A549 (cell line): ENCODE results near the gene LRRC19. TPM values are rescaled to one million over a fixed set of nuclear protein-coding genes. Genes with fewer than 3 reads are reported as not detected.

ENCODE experiments used
- ATAC-seq, 2 experiments: fragments of 200-7000 bp in 1 of 2; fragments of >200 bp in 1 of 2; cut with Nextera tagmentation in 1 of 2; cut with Tn5 transposase in 1 of 2; 3 replicates each; pipeline versions ENCODE4 v1.8.0 to v1.9.1; 2018 to 2020; ENCODE audit warnings: mild to moderate bottlenecking in 1 of 2, moderate library complexity in 1 of 2
- CTCF ChIA-PET: fragments of 300-600 bp; sonication (Branson Sonifier 250); formaldehyde crosslinking; extraction: SDS; loops from one replicate; lab custom pipeline; 2021; ENCODE audit warnings: antibody characterized with exemption, inconsistent platforms; lab: Yijun Ruan, JAX
- POLR2A ChIA-PET: fragments of 350-600 bp; formaldehyde crosslinking; extraction: SDS; loops from one replicate; lab custom pipeline; 2021; ENCODE audit warnings: antibody characterized with exemption, inconsistent platforms; lab: Yijun Ruan, JAX
- DNase-seq, 2 experiments: peaks; one replicate each; pipeline versions ENCODE4 v3.0.0 to v3.0.0-alpha.2; 2011 to 2016; ENCODE audit warnings: low read depth in 1 of 2, low spot score in 1 of 2
- FAIRE-seq: peaks from 2 replicates; lab custom pipeline; 2011; peaks lifted over from hg19 to GRCh38; lab: Jason Lieb, UNC
- H3K27ac ChIP-seq, 2 experiments: fragments of >200 bp; sonication (Bioruptor Twin); formaldehyde crosslinking; 3 replicates each; pipeline ENCODE4 v1.5.1; 2016 to 2017
- H3K4me1 ChIP-seq: fragments of >200 bp; sonication (Bioruptor Twin); formaldehyde crosslinking; 3 replicates; pipeline ENCODE4 v1.6.1; 2016
- H3K4me2 ChIP-seq: fragments of >200 bp; sonication (Bioruptor Twin); formaldehyde crosslinking; 3 replicates; pipeline ENCODE4 v1.6.1; 2016
- H3K4me3 ChIP-seq: fragments of >200 bp; sonication (Bioruptor Twin); formaldehyde crosslinking; 3 replicates; pipeline ENCODE4 v1.5.1; 2016
- H3K9me3 ChIP-seq: fragments of >200 bp; sonication (Bioruptor Twin); formaldehyde crosslinking; 3 replicates; pipeline ENCODE4 v1.6.1; 2016
- BCL3 ChIP-seq: fragments of >200 bp; sonication (Bioruptor Twin); formaldehyde crosslinking; IDR thresholded peaks from 3 replicates; pipeline ENCODE4 v1.6.1; 2016
- CBX2 ChIP-seq: fragments of 200-600 bp; sonication (generic); IDR thresholded peaks from 2 replicates; pipeline ENCODE4 v1.6.1; 2016; ENCODE audit warnings: low read depth, mild to moderate bottlenecking, borderline replicate concordance
- CBX8 ChIP-seq: fragments of 200-600 bp; sonication (generic); IDR thresholded peaks from 2 replicates; pipeline ENCODE4 v1.6.1; 2016
- CHD4 ChIP-seq: fragments of 200-600 bp; sonication (generic); IDR thresholded peaks from 2 replicates; pipeline ENCODE4 v1.6.1; 2016; ENCODE audit warnings: antibody characterized with exemption, mild to moderate bottlenecking, borderline replicate concordance
- CTCF ChIP-seq: fragments of >200 bp; sonication (Bioruptor Twin); formaldehyde crosslinking; IDR thresholded peaks from 3 replicates; pipeline ENCODE4 v1.5.1; 2016
- E2F6 ChIP-seq: IDR thresholded peaks from 2 replicates; pipeline ENCODE4 v1.6.1; 2012; ENCODE audit warnings: low read depth, borderline replicate concordance
- EHMT2 ChIP-seq: fragments of 200-600 bp; sonication (generic); IDR thresholded peaks from 2 replicates; pipeline ENCODE4 v1.6.1; 2016; ENCODE audit warnings: antibody characterized with exemption, low read depth, mild to moderate bottlenecking, moderate library complexity
- EP300 ChIP-seq, 2 experiments: fragments of >200 bp; sonication (Bioruptor Twin); formaldehyde crosslinking; IDR thresholded peaks; 2 replicates in 1 of 2; 3 replicates in 1 of 2; pipeline ENCODE4 v1.6.1; 2016 to 2017
- HES2 ChIP-seq: fragments of >200 bp; sonication (Bioruptor Twin); formaldehyde crosslinking; IDR thresholded peaks from 2 replicates; pipeline ENCODE4 v1.6.1; 2016
- HMGXB4 ChIP-seq: fragments of 250-450 bp; sonication (Bioruptor Pico); IDR thresholded peaks from 2 replicates; pipeline ENCODE4 v1.5.0; 2021; ENCODE audit warnings: mild to moderate bottlenecking, moderate library complexity, borderline replicate concordance
- HOXA7 ChIP-seq: fragments of 250-450 bp; sonication (Bioruptor Pico); IDR thresholded peaks from 2 replicates; pipeline ENCODE4 v1.5.0; 2020; ENCODE audit warnings: mild to moderate bottlenecking, moderate library complexity
- HOXB13 ChIP-seq: fragments of 250-450 bp; sonication (Bioruptor Pico); IDR thresholded peaks from 2 replicates; pipeline ENCODE4 v1.5.0; 2020; ENCODE audit warnings: low read depth, mild to moderate bottlenecking, moderate library complexity
- JUNB ChIP-seq: fragments of >200 bp; sonication (Bioruptor Twin); formaldehyde crosslinking; IDR thresholded peaks from 2 replicates; pipeline ENCODE4 v1.6.1; 2016
- KDM5A ChIP-seq: fragments of 200-600 bp; sonication (generic); IDR thresholded peaks from 2 replicates; pipeline ENCODE4 v1.6.1; 2016; ENCODE audit warnings: antibody characterized with exemption, mild to moderate bottlenecking
- MYC ChIP-seq: IDR thresholded peaks from 2 replicates; pipeline ENCODE4 v1.6.1; 2012; ENCODE audit warnings: mild to moderate bottlenecking, inconsistent platforms, low read length, improper control_type of control experiment, borderline replicate concordance
- NFE2L2 ChIP-seq: fragments of 150-350 bp; conservative IDR thresholded peaks from 2 replicates; pipeline ENCODE4 v1.6.1; 2014; ENCODE audit warnings: low read length
- PHF8 ChIP-seq: fragments of 200-600 bp; sonication (generic); IDR thresholded peaks from 2 replicates; pipeline ENCODE4 v1.6.1; 2016; ENCODE audit warnings: low read depth, mild to moderate bottlenecking, antibody characterized with exemption, moderate library complexity, borderline replicate concordance
- POLR2A ChIP-seq: IDR thresholded peaks from 2 replicates; pipeline ENCODE4 v1.6.1; 2012; ENCODE audit warnings: mild to moderate bottlenecking, low read length
- RAD21 ChIP-seq, 2 experiments: fragments of >200 bp in 1 of 2; sonication (Bioruptor Twin) in 1 of 2; formaldehyde crosslinking in 1 of 2; IDR thresholded peaks in 1 of 2; conservative IDR thresholded peaks in 1 of 2; 2 replicates in 1 of 2; 3 replicates in 1 of 2; pipeline ENCODE4 v1.6.1; 2012 to 2018; ENCODE audit warnings: inconsistent platforms in 1 of 2
- REST ChIP-seq: fragments of 200-600 bp; sonication (generic); IDR thresholded peaks from 2 replicates; pipeline ENCODE4 v1.6.1; 2016; ENCODE audit warnings: antibody characterized with exemption, mild to moderate bottlenecking, moderate library complexity
- RNF2 ChIP-seq: fragments of 200-600 bp; sonication (generic); IDR thresholded peaks from 2 replicates; pipeline ENCODE4 v1.6.1; 2016; ENCODE audit warnings: low read depth, mild to moderate bottlenecking, antibody characterized with exemption, moderate library complexity, borderline replicate concordance
- SMC3 ChIP-seq: fragments of >200 bp; sonication (Bioruptor Twin); formaldehyde crosslinking; IDR thresholded peaks from 3 replicates; pipeline ENCODE4 v1.6.1; 2018; ENCODE audit warnings: inconsistent platforms
- TFCP2L1 ChIP-seq: fragments of 250-450 bp; sonication (Bioruptor Pico); IDR thresholded peaks from 2 replicates; pipeline ENCODE4 v1.5.0; 2021; ENCODE audit warnings: mild to moderate bottlenecking
- ZFP36 ChIP-seq: fragments of 450-650 bp; IDR thresholded peaks from 2 replicates; pipeline ENCODE4 v1.6.1; 2014; ENCODE audit warnings: borderline replicate concordance; ENCODE audit not compliant: partially characterized antibody
- ZSCAN20 ChIP-seq: fragments of 250-450 bp; sonication (Bioruptor Pico); IDR thresholded peaks from 2 replicates; pipeline ENCODE4 v1.8.0; 2022; ENCODE audit warnings: mild to moderate bottlenecking, moderate library complexity
- WGBS: methylation state at CpG from one replicate; pipeline ENCODE4 v1.1.6; 2017; ENCODE audit errors: missing lambda C conversion rate; 5-methylcytosine and 5-hydroxymethylcytosine counted together
- polyA plus RNA-seq, 4 experiments: library from polyadenylated mRNA; depleted of rRNA in 3 of 4; stranded (reverse); fragments of >200 nt; fragmentation: RNase III in 1 of 4; extraction: RNeasy Plus Mini Kit Qiagen cat#74134 plus additional on column Dnase treatment in 1 of 4; gene quantifications; 2 replicates in 3 of 4; 3 replicates in 1 of 4; pipeline ENCODE4 v1.2.3, GENCODE V29; 2011 to 2017

Gene LRRC19
- polyA plus RNA-seq, 2 of the 4 experiments (the other 2 are of a cell fraction) = 0.09 TPM; not detected in 1

GRCh38 chr9:26947736-26948135 lies 57.7 kb downstream of the LRRC19 start:
- WGBS = 1% methylated on average over 9 of the region's 9 CpGs
- Histone ChIP-seq H3K4me2 (peak overlapping the region; percentile 95), H3K9me3 (no peaks in the 10 kb centered on the region), H3K4me1 (peaks cover 17% of the 10 kb centered on the region), H3K4me3 (peak overlapping the region; percentile 79), H3K27ac (peak overlapping the region; percentile 96 to 100)
- TF ChIP-seq MYC = no peak
- no peak for TF ChIP-seq HOXB13
- no peak for TF ChIP-seq HES2
- DNase-seq = no peak
- ChIA-PET POLR2A (interaction anchor here (1.9 to 2.3 kb wide), 2 partner anchors 9 to 55 kb away, joined by 15 to 31 read pairs; partner anchors contain the start of genes CAAP1 and IFT74), CTCF (interaction anchor here (1.7 kb wide), 1 partner anchor 28 kb away, joined by 5 read pairs; no protein-coding TSS in a partner anchor)
- no peak for ATAC-seq
- FAIRE-seq = no peak

GRCh38 chr9:26946753-26947727 lies 58.4 kb downstream of the LRRC19 start, which contains the start of gene PLAA:
Gene PLAA, minus strand, starts transcription at chr9:26947242. Its CDS starts 197 bp downstream, at chr9:26947045.
- H3K27ac ChIP-seq = peak within 1 kb of the TSS; percentile 96 to 100
- DNase-seq = peak; percentile 91 to 94
- ChIA-PET POLR2A (interaction anchor here (1.9 to 2.3 kb wide), 2 partner anchors 9 to 54 kb away, joined by 15 to 31 read pairs; partner anchors contain the start of genes CAAP1 and IFT74), CTCF (interaction anchor here (0.6 to 1.7 kb wide), 2 partner anchors 9 to 29 kb away, joined by 3 to 5 read pairs; no protein-coding TSS in a partner anchor)
- H3K4me1 ChIP-seq = peaks cover 17% of the 10 kb centered on the region
- ATAC-seq = peak; percentile 99
- no peak for FAIRE-seq
- WGBS = under 1% methylated on average over 26 of the region's 76 CpGs
- peak within 1 kb of the TSS; percentile 95 for H3K4me2 ChIP-seq
- H3K9me3 ChIP-seq = no peaks in the 10 kb centered on the region
- H3K4me3 ChIP-seq = peak within 1 kb of the TSS; percentile 79
- TF ChIP-seq NFE2L2 = no peak
- TF ChIP-seq E2F6 = no peak
- no peak for TF ChIP-seq CBX8
- TF ChIP-seq REST = no peak
- TF ChIP-seq SMC3 = no peak
- no peak for TF ChIP-seq ZFP36
- peak; percentile 33; the same call in 1 of the 2 replicates for TF ChIP-seq PHF8
- TF ChIP-seq RNF2 = no peak
- TF ChIP-seq KDM5A = peak; percentile 63
- no peak for TF ChIP-seq CBX2
- TF ChIP-seq JUNB = no peak
- TF ChIP-seq HMGXB4 (CRISPR knock-in tag) = no peak; the same call in 1 of the 2 replicates
- no peak for TF ChIP-seq ZSCAN20 (CRISPR knock-in tag)
- no peak for TF ChIP-seq RAD21 (conservative IDR thresholded peaks at IDR 0.05 in 1 of 2, IDR thresholded peaks at IDR 0.05 in 1 of 2)
- TF ChIP-seq HOXA7 (CRISPR knock-in tag) = no peak
- no peak for TF ChIP-seq EP300 (IDR thresholded peaks at IDR 0.05)
- TF ChIP-seq CHD4 = no peak
- no peak; the same call in none of the 2 replicates for TF ChIP-seq POLR2A
- peak; percentile 28; the same call in 1 of the 3 replicates for TF ChIP-seq BCL3
- no peak for TF ChIP-seq TFCP2L1 (CRISPR knock-in tag)
- TF ChIP-seq CTCF = no peak
- TF ChIP-seq EHMT2 = no peak
